GM21381 (cell line): Measurements from ENCODE around the gene ABT1.

Source experiments
- ATAC-seq: cut with Tn5 transposase; IDR thresholded peaks from one replicate; pipeline ENCODE4 v1.9.1; 2021; ENCODE audit warnings: mild to moderate bottlenecking, moderate library complexity; ENCODE audit not compliant: unreplicated experiment

ABT1 gene

DNA sequence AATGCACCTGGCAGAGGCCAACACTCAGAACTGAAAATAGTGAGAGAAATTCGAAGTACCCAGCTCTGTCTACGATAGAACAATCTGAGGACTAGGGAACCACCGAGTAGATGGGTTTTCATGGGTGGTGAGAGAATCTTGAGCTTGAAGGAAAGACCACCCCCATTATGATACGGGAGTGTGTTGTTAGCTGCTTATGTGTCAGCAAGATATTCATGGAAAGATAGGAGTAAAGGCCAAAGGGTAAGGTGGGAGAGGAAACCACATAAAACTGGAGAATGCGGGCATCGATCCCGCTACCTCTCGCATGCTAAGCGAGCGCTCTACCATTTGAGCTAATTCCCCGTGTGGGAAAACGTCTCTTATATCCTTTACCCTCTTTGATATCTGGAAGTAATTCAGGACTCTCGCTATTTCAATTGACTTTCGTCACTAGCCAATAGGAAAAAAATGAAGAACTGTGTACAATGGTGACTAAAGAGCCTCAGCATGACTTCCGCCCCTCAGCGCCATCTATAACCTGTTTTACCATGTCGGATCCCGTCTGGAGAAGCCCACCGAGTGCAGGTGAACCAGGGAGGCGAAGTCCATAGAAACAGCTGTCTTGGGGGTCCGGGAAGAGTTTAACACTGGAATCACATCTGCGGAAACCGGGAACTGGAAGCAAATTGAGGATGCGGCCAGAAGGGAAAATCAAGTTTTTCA is 25.0 kb upstream of the ABT1 start:
- no peak for ATAC-seq

DNA sequence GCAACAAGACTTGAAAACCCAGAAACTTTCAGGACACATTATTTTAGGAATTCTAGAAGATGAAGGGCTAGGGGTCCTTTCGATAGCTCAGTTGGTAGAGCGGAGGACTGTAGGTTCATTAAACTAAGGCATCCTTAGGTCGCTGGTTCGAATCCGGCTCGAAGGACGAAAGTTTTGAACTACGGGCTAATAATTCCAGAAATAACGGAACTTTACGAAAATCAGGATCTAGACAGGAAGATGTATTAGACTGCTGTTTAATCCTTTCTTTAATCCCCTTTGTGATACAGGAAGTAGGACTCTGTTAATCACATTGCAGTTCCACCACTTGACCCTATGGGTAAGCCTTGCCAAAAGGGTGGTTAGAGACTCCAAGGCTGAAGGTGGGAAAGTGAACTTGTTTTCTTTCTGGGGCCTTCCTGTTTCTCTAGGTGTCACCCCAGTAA is 21.2 kb upstream of the ABT1 start:
- no peak for ATAC-seq

DNA sequence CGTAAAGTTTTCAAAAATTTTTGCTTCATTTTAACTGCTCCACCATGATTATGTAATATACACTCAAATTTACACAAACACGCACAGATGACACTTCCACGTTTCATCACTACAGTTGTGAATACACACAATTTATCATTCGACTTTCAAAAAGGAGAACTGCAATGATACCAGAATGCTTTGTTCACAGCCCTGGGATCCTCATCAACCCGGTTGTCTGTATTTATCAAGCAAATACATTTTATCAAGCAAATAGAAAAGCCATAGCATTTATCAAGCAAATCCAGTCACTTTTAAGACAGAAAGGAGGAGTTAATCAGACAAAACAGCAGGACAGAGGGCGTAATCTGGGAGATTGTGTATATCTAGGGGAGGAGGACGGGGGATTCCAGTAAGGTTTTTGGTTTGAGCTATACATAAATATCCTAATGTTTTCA is 20.3 kb upstream of the ABT1 start:
- ATAC-seq = no peak

DNA sequence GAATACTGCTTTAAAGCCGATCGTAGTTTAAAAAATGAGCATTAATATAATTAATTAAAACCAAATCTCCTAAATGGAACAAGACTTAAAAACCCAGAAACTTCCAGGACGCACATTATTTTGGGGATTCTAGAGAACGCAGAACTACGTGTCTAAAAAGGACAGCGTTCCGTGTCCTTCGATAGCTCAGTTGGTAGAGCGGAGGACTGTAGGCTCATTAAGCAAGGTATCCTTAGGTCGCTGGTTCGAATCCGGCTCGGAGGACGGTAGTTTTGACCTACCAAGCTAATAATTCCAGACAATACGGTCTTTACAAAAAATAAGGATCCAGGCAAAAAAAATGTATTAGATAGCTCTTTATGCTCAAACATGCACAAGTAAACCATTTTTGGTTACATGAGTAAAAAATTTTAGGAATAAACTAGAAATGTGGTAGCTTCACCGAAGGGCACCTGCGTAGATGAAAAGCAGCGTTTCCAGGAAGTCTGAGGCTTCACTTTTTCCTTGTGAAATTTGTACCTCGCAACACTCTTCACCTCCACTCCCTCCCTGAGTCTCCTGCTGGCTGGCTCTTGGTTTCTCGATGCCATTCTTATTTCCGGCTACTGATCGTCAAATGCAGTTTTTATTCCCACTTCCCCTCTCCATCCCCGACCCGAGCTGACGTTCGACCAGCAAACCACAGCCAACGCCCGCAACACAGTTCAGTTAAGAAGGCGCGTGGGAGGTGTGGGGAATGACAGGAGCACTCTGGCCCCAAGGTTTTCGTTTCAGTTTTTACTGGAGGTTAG is 19.6 kb upstream of the ABT1 start:
- ATAC-seq = no peak

- no peak for ATAC-seq
Observed at GRCh38 chr6:26577720-26578072, 19.1 kb upstream of the ABT1 start.

- no peak for ATAC-seq
Observed at GRCh38 chr6:26578279-26578678, 18.5 kb upstream of the ABT1 start.

DNA sequence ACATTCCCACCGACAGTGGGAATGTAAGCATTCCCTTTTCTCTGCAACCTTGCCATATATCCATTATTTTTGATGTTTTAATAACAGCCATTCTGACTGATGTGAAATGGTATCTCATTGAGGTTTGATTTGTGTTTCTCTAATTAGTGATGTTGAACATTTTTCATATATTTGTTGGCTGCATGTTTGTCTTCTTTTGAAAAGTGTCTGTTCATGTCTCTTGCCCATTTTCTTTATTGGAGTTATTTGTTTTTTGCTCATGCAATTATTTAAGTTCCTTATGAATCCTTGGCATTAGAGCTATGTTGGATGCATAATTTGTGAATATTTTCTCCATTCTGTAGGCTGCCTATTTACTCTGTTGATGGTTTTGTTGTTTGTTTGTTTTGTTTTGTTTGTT is 18.0 kb upstream of the ABT1 start:
- ATAC-seq = no peak

DNA sequence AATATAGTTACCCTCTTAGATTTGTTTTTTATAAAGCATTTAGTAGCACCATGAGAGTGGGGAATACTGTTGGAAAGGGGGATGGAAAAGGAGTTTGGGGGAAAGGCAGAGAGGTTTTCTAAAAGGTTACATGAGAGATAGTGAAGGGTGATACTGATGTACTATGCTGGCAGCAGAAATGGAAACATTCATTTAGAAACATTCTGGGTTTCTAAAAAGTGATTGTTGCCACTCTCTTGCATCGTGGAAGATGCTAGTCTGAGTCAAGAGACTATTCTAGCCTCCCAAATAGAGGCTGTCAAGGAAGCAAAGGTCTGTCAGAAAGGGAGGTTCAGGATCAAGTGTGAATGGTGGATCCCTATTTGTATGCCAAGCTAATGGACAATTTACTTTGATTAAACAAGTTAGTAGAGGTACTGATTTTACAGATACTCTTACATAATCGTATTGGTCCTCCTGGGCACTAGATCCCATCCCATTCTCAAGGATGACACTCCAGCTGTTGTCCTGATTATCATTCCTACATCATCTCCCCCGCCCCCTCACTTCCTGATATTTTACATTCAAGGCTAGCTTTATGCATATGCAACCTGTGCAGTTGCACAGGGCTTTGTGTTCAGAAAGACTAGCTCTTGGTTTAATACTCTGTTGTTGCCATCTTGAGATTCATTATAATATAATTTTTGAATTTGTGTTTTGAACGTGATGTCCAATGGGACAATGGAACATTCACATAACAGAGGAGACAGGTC is 15.4 kb upstream of the ABT1 start:
- no peak for ATAC-seq

DNA sequence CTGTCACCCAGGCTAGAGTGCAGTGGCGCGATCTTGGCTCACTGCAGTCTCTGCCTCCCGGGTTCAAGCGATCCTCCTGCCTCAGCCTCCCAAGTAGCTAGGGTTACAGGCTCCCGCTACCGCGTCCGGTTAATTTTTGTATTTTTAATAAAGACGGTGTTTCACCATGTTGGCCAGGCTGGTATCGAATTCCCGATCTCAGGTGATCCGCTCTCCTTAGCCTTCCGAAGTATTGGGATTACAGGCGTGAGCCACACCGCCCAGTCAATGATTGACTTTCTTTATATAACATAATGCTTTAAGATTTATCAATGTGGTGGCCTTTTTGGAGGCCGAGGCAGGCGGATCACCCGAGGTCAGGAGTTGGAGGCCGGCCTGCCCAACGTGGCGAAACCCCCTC is 7.8 kb upstream of the ABT1 start:
- ATAC-seq = no peak

- ATAC-seq = no peak
Observed at GRCh38 chr6:26592649-26593048, 4.1 kb upstream of the ABT1 start.

GRCh38 chr6:26593278-26594130 is 3.2 kb upstream of the ABT1 start:
- ATAC-seq = no peak

DNA sequence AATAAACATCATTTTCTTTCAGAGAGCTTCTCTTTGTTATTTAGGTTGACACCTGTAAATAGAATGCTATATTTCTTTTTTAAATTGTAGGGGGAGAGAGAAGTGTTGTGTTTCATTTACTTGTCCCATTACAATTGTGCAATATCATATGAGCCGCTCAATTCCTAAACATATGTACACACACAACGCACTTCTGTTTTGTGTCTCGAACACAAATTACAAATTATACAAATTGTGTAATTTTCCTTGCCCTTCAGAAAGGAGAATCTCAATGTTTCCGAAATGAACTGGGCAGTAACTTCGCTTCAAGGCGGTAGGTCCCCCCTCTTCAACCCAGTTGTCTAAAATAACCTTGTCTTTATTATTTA is 2.6 kb upstream of the ABT1 start:
- ATAC-seq = no peak

DNA sequence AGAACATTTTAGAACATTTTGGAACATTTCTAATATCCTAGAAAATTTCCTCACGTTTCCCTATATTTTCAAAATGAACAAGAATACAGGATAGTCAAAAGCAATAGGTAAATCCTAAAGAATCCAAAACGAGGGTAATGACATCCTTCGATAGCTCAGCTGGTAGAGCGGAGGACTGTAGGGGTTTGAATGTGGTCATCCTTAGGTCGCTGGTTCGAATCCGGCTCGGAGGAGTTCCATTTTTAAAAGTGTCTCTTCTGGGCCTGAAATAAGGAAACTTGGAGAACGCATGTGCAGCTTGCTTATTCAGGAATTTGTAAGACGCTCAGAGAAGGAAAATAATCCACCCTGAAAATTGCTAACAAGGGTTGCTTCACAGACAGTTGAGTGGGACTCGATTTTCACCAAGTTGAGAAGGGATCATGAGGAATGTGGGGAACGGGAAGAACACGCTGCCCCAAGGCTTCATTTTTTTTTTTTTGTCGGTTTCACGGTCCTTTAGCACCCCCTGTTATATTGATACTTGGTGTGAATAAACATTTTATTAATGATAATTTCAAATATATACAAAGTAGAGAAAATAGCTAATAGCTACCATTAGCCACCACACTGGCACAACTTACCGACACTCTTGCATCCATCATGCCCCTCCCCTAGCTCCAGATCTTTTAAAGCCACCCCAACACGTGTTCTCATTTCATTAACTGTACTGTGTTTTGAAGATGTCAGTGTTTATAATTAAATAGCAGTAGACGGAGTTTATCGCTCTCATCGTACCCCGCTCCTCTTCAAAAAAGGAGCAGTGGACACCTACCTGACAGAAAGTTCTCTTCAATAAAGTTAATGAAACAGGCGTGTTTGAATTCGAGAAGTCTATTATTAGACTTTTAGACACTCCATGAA is 1.8 kb upstream of the ABT1 start:
- ATAC-seq = no peak

DNA sequence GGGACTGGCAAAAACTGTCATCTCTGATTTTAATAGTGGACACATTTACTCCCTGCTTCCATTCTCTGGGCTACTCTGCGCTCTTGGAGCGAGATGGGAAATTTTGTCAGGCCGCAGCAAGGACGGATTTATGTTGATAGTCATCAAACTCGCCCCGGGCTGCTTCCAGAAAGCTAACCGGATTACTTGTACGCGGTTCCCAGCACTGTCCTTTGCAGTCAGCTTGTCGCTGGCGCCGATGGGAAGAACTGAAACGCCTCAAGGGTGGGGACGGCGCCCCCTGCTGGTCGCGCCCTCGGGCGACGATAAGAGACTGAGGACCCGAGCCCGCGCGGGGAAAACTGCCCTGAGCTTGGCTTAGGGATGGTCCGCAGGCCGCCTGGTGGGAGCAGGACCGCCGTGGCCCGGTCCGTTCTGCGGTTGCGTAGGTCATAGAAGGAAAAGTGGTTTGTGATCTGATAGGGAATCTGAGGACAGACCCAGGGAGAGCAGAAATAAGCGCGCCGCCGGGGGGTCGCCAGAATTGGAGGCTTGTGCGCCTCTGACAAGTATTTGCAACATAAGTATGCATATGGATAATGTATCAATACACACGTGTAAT is 984 bp upstream of the ABT1 start:
- peak; percentile 58 for ATAC-seq

- no peak for ATAC-seq
Observed at GRCh38 chr6:26597389-26597766, 625 bp downstream of the ABT1 start.

DNA sequence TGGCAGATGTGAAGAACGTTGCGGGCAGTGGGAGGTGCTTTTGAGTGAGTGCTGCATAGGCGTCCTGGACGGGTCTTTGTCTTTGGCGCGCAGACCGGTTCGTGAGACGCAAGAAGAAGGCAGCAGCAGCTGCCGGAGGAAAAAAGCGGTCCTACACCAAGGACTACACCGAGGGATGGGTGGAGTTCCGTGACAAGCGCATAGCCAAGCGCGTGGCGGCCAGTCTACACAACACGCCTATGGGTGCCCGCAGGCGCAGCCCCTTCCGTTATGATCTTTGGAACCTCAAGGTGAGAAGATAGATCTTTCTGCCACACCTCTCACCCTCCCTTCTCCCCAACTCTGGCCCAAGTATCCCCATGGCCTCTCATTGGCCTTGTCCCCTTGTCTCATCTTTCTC is 1.1 kb downstream of the ABT1 start:
- ATAC-seq = no peak

DNA sequence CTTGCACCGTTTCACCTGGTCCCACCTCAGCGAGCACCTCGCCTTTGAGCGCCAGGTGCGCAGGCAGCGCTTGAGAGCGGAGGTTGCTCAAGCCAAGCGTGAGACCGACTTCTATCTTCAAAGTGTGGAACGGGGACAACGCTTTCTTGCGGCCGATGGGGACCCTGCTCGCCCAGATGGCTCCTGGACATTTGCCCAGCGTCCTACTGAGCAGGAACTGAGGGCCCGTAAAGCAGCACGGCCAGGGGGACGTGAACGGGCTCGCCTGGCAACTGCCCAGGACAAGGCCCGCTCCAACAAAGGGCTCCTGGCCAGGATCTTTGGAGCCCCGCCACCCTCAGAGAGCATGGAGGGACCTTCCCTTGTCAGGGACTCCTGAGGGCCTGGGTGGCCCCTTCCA is 1.5 kb downstream of the ABT1 start:
- ATAC-seq = no peak

DNA sequence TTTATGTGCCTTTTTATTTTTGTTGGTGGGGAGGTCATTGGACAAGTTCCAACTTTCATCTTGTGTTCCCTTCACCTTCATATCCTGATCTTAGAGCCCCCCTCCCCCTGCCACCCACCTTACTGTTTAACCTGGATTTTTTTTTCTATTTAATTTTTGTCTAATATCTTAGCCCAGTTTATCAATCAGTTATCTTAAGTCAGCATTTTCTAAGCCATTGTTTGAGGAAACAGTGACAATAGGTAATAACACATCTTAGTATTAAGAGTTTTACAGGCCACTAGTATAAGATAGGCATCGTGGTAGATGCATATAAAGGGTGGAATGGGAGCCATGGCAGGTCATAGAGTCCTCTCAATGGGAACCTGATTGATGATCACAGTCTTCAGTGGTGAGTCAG is 2.4 kb downstream of the ABT1 start:
- ATAC-seq = no peak

DNA sequence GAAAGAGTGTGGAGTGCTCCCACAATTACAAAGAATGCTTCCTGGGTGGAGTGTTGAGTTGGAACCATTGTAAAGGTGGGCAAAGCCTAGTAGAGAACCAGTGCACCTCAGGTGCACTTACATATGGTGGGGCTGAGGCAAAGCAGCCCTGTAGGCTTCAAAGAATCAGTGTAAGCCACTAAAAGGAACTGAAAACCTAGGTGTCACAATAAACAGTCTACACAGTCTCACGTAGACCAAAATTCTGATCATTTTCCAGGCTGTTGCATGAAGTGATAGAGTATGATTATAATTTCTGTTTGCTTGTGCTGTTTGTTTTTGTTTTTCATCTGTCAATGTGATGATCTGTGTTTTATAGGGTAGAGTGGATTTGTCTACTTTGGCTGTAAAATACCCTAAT is 2.8 kb downstream of the ABT1 start:
- ATAC-seq = no peak

DNA sequence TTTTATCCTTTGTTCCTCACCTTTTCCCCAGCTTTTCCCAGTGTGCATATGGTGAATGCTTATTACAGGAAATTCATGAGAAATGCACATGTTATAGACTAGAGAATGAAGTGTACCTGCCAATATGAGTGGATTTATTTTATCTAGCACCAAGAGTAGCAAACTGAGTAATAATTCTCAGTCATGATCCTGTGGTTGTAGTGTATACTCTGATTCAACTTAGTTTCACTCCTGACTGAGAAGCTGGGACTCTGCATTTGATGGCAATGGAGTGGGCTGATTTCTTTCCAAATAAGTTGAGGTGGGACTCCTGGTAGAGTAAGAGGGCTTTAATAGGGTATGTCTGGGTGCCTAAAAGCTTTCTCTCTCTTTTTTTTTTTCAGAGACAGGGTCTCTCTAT is 4.0 kb downstream of the ABT1 start:
- ATAC-seq = no peak
